GM18520 (cell line): ENCODE measurements around the gene MAPK8IP3.
"Not testable (repeated sequence)": the region's sequence is repeated elsewhere in the genome, so short reads cannot be mapped to it uniquely, and the experiment has no call there.

ENCODE experiments used
- ATAC-seq: cut with Tn5 transposase; IDR thresholded peaks from one replicate; pipeline ENCODE4 v1.9.1; 2021; ENCODE audit not compliant: unreplicated experiment

The MAPK8IP3 gene

DNA sequence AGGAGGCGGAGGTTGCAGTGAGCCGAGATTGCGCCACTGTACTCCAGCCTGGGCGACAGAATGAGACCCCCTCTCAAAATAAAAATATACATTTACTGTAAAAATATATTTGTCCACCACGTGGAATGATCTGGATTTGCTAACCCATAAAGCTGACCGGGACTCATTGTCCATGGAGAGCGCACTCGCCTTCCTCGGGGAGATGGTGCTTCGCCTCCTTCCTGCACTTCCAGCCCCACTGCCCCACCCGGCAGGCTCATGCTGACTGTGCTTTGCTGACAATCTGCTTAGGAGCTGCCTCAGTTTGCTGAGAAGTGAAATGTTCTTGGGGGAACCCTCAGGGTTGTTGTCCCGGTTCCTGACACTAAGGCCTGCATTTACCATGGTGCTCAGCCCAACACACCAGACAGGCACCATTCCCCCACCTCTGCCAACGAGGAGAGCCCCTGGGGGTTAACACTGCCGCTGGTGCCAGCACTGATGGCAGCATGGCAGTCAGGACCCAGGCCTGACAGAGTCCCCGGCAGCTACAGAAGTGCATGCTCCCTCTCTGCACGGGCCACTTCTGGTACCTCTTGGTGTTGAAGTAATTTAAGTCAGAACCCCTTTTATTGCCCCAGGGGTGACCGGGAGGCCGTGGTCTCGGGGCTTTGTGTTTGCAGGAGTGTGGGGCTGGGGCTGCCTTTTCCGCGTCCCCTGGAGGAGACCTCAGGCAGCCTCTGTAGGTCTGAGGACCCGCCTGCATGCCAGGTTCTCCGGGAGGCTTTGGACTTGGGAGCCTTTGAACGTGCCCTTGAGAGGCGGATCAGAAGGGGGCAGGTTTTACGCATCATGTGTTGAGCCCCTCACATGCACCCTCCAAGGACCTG lies 79.2 kb downstream of the MAPK8IP3 start:
- no peak for ATAC-seq

DNA sequence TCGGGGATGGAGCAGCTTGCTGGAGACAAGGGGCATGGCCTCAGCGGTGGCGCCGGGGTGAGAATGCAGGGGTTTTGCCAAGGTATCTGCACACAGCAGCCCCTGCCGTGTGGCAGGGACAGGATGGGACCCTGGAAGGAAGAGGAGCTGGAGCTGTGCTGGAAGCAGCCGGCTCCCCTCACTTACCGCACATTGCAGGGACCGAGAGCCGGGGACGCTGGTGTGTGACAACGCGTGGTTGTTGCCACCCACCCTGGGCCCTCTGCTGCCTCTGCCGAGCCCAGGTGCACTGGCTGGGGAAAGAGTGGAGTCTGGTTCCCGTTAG lies 79.8 kb downstream of the MAPK8IP3 start:
- no peak for ATAC-seq

DNA sequence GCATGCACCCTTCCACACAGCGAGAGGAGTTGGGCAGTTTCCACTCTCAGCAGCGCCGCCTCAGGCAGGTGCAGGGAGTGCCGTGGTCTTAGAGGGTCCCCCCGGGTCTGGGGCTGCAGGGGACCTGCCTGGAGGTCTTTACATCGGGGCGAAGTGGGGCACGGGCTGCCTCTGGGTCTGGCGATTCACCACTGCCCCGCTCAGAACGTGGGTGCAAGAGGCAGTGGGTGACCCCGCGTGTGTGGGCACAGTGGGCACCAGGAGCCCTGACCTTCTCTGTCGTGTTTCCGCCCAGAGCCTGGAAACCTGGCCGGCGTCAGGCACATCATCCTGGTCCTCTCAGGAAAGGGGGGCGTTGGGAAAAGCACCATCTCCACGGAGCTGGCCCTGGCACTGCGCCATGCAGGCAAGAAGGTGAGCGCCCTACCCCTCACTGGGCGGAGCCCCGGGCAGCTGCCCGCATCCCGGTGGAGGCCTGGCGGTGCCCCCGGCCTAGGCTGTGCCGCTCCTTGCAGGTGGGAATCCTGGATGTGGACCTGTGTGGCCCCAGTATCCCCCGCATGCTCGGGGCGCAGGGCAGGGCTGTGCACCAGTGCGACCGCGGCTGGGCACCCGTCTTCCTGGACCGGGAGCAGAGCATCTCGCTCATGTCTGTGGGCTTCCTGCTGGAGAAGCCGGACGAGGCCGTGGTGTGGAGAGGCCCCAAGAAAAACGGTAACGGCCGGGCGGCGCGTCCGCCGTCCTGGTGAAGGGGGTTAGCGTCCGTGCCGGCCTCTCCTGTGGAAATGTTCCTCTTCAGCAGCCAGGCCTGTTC lies 80.5 kb downstream of the MAPK8IP3 start:
- ATAC-seq, result no peak

DNA sequence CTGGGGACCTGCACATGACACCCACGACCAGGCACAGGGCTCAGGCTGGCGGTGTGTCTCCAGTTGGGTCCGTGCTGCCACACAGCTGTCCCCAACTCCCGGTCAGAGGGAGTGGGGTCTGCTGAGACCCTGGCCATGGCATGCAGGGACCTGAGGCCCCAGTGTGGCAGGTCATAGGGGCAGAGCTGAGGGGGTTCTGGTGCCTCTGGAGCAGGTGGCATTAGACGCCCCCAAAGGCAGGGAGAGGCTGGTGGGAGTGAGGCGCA lies 81.0 kb downstream of the MAPK8IP3 start:
- no peak for ATAC-seq

DNA sequence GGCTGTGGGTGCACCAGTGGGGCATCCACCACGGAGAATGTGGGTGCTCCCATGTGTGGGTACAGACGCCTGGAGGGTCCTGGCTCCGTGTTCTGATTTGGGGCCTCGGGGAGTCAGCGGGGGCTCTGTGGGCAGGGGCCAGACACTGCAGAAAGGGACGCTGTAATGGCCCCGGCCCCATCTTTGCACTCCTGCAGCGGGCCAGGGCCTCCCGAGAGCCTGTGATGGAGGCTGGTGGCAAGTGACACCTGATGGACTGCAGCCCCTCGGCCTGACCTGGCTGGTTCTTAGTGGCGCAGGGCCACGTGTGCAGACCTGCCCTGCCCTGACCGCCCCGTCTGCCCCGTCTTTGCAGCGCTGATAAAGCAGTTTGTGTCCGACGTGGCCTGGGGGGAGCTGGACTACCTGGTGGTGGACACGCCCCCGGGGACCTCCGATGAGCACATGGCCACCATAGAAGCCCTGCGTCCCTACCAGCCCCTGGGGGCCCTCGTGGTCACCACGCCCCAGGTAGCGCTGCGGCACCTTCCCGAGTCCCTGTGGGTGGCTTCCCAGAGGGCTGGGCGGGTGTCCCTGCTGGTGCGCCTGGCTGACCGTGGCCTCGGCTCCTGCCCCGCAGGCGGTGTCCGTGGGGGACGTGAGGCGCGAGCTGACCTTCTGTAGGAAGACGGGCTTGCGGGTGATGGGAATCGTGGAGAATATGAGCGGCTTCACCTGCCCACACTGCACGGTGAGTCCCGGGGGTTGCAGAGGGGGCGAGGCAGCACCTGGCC lies 81.5 kb downstream of the MAPK8IP3 start:
- ATAC-seq, result no peak

DNA sequence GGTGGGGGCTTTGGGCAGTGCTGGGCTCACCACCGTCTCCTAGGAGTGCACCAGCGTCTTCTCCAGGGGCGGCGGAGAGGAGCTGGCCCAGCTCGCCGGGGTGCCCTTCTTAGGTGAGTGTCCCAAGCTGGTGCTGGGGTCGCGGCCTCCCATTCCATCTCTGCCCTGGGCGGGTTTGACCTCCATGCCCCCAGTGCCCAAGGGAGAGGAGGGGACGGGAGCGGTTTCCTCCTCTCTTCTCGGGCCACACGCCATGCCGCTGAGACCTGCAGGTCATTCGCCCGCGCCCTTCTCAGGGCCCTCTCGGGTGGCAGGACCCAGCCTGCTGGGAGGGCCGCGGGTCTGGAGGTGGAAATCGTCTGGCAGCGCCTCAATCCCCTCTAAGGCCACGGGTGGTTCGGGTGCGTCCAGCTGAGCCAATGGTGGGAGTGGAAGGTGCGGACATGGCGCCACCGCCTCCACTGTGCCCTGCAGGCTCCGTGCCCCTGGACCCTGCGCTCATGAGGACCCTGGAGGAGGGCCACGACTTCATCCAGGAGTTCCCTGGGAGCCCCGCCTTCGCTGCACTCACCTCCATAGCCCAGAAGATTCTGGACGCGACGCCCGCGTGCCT lies 82.2 kb downstream of the MAPK8IP3 start:
- no peak for ATAC-seq

DNA sequence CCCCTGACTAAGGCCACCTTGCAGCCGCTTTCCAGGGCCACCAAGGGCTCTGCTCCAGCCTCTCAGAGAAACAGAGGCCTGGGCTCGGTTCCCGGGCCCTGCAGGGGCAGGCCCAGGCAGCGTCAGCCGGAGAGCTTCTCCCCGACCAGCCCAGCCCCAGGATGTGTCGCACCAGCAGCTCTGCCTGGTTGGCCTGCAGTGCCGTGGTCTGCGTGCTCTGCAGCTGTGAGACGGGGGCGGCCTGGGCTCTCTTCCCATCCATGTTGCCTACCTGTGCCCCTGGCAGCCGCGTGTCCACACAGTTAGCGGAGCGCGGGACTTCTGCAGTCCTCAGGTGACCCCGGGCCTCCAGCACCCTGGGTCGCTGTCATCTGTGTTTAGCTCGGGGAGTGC lies 82.7 kb downstream of the MAPK8IP3 start:
- ATAC-seq, result no peak

DNA sequence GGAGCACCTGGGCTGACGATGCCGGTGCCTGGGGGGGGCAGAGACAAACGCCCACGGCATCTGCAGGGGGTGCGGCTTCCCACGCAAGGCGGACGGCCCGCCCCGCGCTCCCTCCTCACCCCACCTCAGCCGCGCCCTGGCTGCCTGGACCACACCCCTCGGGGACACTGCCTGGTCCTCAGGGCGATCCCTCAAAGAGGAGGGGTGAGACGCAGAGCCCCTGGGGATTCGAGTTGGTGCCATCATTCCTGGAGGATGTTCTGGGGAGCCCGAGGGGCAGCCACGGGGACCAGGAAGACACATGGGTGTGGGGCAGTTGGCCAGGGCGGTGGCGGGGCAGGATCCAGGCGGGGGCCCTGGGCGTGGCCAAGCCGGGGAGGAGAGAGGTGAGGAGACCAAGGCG lies 83.6 kb downstream of the MAPK8IP3 start:
- ATAC-seq, result no peak

DNA sequence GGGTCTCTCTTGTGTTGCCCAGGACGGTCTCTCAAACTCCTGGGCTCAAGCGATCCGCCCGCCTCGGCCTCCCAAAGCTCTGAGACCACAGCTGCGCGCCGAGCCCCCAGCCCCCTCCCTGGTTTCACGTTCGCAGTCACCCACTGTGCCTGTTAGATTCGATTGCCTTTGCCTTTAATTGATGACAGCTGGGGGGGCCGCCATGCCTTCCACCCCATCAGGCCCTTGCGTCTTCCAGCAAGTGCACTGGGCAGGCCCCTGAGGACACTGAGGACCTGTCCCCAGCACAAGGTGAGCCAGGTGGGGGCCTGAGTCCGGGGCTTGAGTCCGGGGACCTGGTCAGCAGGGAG lies 84.2 kb downstream of the MAPK8IP3 start:
- ATAC-seq, result no peak

DNA sequence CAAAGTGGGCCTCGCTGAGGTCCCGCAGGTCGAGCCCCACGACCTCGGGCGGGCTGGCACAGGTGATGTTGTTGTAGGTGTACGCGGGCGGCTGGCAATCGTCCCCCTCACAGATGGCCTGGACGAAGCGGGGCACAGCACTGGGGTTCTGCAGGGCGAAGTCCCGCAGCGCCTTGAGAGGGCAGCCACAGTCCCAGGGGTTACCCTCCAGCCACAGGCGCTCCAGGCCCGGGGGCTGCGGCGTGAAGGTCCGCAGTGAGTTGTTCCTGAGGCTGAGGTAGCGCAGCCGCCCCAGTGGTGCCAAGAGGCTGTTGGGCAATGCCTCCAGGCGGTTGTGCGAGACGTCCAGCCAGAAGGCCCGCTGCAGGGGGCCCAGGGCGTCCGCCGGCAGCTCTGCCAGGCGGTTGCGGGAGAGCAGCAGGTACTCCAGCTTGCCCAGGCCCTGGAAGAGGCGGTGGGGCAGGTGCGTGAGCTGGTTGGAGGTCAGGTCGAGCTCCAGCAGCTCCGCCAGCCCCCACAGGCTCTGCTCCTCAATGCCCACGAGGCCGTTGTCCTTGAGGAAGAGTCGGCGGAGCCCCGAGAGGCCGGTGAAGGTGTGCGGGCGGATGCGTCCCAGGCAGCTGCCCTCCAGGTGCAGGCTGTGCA lies 84.7 kb downstream of the MAPK8IP3 start:
- no peak for ATAC-seq

DNA sequence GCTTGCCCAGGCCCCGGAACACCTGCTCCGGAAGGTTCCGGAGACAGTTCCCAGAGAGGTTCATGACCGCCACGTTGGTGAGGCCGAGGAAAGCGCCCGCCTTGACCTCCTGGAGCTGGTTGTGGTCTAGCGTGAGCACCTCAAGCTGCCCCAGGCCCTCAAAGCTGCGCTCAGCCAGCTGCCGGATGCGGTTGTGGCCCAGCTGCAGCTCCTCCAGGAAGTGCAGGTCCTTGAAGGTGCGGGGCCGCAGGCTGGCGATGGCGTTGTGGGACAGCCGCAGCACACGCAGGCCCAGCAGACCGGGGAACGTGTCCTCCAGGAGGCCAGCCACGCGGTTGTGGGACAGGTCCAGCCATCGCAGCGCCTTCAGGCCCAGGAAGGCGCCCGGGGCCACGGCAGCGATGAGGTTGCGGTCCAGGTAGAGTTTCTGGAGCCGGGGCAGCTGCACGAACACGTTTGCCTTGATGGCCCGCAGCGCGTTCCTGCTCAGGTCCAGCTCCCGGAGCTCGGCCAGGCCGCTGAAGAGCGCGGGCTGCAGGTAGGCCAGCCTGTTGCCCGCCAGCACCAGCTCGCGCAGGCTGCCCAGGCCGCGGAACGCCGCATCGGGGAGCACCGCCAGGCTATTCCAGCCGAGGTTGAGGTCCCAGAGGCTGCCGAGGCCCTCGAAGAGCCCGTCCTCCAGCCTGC lies 85.4 kb downstream of the MAPK8IP3 start:
- no peak for ATAC-seq

DNA sequence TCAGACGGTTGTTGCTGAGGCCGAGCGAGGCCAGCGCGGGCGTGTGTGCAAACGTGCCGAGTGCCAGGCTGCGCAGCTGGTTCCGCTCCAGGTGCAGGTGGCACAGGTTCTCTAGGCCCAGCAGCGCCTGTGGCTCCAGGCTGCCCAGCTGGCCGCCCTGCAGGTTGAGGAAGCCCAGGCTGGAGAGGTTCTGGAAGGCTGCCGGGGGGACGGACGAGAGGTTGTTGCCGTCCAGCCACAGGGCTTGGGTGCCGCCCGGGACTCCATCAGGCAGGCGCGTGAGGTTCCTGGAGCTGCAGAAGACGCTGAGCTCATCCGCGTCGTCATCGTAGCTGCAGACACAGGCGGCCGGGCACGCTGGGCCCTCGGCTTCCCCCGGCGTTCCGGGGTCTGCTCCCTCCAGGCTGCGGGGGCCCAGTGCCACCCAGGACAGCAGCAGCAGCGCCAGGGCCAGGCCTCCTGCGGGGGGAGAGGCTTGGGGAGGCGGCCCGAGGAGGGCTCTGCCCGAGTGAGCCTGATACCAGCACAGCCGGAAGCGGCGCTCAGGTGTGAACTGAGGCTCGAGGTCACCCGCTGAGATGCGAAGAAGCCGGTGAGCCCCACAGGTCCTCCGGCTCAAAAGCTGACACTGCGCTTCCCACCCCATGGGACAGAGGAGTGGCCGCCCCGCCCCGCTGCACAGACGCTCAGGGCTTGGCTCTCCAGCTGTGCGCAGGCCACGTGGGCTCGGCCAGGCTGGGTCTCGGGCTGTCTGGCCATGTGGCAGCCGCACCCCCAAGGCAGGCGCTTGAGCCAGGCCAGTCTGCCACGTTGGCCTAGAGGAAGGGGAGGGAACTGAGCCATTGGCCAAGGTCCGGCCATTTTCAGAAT lies 86.2 kb downstream of the MAPK8IP3 start:
- no peak for ATAC-seq

DNA sequence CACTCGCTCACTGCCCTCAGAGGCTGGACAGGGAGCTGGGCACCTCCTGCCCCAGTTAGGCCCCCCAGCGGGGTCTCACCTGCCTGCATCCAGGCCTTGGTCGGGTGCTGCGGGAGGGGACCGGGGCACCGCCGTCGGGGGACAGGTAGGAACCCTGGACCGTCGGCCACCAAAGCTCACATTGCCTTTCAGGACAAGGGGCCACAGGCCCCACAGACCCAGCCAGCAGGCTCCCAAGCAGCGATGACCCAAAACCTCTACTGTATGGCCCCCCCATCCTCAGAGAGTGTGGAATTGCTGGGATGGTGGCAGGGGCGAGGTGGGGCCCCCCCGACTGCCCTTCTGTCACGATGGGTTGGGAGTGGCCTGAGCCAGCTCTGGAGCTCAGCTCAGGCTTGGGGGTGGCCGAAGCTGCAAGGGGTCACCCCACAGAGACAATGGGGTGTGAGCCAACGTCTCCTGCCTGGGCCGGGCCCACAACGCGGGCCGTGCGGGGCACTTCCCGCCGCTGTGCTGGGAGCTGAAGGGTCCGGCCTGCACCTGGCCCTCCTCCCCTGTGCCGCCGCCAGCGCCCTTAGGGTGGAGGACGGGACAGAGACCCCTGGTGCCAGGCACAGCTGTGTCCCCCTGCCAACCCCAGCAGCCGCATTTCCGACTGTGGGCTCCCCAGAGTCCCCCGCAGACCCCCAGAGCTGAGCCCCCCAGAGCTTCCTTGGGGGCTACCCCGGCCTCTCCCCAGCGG lies 87.0 kb downstream of the MAPK8IP3 start:
- ATAC-seq, result no peak

DNA sequence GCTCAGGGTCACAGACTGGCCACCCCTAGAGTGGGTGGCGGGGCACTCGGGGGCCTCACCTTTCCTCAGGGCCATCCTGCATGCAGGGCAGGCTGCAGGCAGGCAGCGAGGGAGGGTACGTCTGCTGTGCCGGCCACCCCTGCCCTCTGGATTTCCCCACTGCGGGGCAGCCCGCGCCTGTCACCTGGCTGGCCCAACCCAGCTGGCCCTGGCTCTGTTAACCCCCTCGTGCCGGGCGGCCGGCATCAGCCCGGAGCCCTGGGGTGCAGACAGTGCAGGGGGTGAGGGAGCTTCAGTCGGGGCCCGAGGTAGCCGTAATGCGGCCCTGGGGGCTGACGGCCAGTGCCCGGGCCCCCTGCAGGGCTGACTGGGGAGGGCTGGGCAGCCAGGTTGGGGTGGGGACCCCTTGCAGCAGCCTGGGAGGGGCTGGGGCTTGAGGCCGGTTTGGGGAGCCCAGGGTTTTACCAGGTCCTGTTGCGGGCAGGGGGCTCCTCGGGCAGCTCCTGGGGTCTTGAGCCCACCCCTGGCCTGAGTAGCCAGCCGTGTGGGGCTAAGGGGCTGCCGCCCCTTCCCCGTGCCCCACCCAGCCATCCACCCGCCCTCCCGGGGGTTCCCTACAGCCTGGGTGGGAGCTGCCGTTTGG lies 87.7 kb downstream of the MAPK8IP3 start, which contains the start of gene IGFALS:
Gene IGFALS, minus strand, starts transcription at position 128 of the 643 bp plus-strand sequence. Its CDS starts 53 bp downstream, at position 75.
- no peak for ATAC-seq

DNA sequence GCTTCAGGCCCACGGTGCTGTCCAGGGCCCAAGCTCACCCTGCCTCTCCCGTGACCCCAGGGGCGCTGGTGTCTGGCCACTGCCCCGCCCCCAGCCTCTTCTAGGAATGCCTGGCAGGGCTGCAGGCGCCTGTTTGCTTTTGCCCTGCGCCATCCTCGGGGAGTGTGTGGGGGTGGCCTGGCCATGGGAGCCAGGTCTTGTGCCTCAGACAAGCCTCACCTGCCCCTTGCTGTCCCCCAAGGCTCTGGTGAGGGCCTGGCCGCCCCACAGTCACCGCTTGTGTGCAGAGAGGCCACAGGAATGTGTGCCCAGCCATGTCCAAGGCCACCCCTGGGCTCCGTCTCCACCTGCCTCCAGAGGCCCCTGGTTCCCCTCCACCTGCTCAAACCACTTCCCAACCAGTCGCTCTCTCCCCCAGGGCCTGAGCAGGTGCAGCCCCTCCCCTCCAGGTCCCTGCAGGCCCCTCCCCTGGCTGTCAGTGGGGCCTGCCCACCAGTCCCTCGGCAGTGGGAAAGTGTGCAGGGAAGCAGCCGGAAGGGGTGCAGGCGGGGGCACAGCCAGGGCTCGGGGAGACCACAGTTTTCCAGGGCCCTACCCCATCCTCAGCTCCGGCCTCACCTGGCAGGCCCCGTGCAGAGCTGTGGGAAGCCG lies 88.4 kb downstream of the MAPK8IP3 start:
- ATAC-seq, result no peak

DNA sequence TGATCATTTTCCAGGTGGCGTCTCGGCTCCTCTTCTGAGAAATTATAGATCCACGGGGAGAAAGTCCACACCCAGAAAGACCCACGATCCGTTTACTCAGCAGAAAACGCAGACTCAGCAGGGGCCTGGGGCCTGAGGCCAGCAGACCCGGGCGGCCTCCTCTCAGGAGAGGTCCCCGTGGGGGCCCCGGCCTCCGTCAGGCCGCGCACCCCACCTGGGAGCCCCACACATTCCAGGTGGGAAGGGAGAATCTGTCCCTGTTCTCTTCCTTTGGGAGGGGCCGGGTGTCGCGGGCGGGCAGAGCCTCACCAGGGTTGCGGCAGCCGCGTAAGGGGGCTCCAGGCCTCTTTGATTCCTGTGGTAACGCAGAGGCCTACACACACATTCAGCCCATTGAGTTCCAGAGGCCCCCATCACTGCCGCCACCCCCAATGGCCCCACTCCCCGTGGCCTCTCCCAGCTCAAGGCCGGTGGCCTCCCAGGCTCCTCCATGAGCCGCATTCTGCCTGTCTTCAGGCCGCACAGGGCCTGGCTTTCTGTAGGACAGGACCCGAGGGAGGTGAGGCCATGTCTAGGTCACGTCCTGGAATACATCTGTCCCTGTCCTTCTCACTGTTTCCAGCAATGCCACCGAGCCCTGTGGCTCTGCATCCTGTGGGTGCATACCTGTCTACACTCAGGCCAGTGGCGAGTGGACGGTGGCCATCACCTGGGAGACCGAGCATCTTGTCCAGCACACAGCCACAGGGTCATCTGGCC lies 89.1 kb downstream of the MAPK8IP3 start:
- ATAC-seq, result no peak

DNA sequence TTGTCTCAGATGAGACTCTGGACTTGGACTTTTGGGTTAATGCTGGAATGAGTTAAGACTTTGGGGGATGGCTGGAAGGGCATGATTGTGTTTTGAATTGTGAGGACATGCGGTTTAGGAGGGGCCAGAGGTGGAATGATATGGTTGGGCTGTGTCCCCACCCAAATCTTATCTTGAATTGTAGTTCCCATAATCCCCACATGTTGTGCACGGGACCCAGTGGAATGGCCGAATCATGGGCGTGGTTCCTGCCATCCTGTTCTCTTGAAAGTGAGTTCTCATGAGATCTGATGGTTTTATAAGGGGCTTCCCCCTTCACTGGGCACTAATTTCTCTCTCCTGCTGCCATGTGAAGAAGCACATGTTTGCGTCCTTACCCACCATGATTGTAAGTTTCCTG lies 93.3 kb downstream of the MAPK8IP3 start:
- not testable (repeated sequence) for ATAC-seq
